ENCODE data around the gene MRPL11.
"Not testable (repeated sequence)": the region's sequence is repeated elsewhere in the genome, so short reads cannot be mapped to it uniquely, and the experiment has no call there.

MRPL11 gene

DNA sequence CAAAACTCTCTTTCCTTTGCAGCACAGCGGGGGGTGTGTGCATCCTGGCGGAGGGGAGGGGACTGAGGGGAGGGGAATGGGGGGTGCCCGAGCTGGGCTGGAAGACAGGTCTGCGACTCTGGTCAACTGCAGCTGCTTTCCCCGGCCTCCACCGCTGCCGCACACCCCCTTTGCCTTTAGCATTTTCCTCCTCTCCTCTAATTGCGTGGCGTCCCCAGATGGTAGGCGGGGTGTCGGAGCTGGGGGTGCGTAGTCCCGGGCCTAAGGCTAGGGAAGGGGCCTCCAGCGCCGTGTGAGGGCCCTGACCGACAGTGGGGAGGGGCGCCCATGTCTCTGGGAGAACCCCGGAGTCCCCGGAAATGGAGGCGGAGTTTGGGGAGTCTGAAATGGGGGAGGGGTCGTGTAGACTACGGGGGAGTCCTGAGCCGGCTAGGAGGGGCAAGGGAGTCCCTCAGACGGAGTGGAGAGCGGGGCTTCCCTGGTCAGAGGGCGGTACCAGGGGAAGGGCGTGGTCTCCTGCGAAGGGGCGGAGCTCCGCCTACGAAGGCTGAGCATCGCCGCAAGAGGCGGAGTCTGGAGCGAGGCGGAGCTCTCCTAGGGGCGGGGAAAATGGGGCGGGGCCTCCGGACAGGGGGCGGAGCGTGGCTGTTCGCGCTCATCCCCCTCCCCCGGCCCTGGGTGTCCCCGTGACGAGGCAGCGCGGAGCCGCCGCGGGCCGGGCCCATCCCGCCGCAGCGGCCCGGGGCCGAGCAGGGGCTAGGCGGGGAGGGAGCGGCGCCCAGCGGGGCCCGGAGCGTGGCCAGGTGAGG, 27.8 kb upstream of the MRPL11 start, which contains the start of gene PELI3:
Gene PELI3, plus strand, starts transcription at position 681 of the 809 bp plus-strand sequence. CDS start 1,224 bp downstream, outside the sequence.
- peak; percentile 92 for DNase-seq

DNA sequence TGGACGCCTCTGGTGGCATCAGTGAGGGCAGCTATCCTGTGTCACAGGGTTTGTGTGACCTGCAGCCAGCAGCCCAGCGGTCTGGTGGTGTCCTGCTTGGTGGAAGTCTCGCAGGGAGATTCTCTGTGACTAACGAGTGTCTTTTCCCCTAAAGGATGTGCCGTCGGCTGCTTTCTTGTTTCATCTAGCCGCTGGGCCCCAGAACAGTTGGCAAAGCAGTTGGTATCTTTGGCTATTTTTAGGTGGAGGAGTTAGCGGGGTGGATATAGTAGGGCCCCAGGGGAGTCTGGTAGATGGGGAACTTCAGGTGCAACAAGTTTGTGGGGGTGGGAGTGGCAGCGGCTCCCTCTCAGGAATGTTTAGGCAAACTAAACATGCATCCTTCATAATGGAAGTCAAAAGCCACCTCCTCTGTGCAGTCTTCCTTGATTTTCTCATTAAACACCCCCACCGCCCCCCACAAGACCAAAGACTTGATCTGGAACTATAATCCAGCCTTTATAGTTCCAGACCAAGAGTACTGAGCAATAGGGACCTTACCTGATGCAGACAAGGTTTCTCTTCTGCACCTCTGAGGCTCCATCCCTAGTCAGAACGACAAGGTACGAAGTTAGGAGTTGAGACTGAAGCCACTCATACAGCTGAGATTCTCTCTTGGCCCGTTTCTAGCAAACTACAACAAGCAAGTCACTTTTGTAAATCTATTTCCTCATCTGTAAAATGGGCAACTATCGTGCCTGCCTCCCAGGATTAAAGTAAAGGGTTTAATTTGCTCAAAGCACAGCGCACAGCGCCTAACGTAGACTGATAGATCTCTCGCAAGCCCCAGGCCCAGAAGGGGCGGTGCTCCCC, 27.0 kb upstream of the MRPL11 start:
- no peak for DNase-seq

DNA sequence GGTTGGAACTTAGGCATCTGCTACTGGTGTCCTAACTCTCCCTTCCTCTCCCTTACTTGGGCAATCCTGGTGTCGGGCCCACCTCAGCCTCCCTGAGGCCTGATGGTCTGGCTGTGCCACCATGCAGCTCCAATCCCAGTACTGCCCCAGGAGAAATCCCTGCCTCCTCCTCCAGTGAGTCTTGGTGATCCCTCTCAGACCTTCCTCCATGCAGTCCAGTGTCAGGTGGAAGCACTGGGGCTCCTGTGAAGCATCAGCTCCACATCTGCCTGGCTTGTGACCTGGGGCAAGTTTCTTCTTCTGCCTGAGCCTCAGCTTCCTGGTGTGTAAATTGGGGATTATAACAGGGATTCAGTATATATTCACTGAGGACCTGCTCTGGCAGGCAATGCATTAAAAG, 26.3 kb upstream of the MRPL11 start:
- DNase-seq: no peak

DNA sequence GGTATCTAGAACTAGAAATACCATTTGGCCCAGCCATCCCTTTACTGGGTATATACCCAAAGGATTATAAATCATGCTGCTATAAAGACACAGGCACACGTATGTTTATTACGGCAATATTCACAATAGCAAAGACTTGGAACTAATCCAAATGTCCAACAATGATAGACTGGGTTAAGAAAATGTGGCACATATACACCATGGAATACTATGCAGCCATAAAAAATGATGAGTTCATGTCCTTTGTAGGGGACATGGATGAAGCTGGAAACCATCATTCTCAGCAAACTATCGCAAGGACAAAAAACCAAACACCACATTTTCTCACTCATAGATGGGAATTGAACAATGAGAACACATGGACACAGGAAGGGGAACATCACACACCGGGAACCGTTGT, 25.5 kb upstream of the MRPL11 start:
- DNase-seq: not testable (repeated sequence)

DNA sequence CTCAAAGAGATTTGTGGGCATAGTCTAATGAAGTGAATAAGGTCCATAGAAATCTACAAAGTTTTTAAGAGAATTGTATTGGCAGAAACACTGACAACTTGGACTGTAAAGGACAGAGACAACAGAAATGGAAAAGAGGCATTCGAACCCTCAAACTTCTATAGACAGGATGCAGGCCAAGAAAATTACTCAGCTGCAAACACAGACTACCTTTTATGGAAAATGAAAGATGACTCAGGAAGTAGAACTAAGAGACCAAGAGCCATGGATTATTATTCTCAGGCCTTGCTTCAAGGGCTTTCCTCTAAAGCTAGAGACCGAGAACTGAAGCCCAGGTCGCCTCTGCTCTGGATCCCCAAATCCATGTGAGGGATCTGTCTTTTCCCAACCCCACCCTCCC, 24.3 kb upstream of the MRPL11 start:
- DNase-seq: no peak

DNA sequence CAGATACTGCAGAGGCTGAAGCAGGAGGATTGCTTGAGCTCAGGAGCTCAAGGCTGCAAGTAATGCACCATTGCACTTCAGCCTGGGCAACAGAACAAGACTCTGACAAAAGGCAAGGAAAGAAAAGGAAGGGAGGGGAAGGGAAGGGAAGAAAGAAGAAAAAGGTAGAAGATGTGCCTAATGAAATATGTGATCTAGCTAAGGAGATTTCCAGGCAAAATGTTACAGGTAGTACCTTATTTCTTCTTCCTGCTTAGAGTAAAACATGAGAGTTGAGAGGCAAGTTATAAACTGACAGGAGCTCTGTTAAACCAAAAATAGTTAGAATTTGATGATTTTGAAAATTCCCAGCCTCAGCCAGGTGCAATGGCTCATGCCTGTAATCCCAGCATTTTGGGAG, 23.4 kb upstream of the MRPL11 start:
- no peak for DNase-seq

DNA sequence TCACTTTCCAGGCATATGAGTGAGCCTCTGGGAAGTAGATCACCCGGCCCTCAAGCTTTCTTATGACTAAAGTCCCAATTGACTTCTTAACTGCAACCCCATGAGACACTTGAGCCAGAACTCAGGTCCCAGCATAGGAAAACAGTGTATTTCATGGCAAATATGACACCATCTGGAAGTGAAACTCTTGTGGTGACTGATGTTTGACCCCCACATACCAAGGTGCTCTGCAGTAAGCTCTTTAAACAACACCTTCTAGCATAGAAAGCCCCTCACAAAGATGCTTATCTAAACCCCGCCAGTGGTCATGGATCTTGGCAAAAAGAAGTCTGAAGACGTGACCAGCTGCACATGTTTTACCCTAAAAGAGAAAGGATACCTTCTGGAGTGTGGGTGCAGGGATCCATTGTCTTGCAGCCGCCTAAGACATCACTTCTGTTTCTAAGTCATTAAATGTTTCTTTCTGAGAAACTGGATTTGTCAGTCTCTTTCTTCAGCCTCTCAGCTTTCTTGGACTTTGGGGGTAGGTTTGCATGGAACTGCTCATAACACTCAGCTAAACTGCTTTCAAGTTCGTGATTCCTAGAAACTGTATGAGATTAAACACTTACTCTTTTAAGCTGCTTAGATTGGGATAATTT, 20.6 kb upstream of the MRPL11 start:
- DNase-seq: no peak

DNA sequence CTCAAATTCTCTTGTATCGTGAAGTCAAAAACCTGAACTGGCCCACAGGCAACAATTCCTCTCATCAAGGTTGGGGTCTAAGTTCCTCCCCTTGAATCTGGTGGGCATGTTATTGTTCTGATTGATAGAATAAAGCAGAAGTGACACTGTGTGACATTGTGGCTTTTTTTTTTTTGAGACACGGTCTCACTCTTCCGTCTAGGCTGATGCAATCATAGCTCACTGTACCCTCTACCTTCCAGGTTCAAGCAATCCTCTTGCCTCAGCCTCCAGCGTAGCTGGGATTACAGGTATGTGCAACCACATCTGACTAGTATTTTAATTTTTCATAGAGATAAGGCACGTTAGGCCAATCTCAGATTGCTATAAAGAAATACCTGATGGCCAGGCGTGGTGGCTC, 19.2 kb upstream of the MRPL11 start:
- no peak for DNase-seq

DNA sequence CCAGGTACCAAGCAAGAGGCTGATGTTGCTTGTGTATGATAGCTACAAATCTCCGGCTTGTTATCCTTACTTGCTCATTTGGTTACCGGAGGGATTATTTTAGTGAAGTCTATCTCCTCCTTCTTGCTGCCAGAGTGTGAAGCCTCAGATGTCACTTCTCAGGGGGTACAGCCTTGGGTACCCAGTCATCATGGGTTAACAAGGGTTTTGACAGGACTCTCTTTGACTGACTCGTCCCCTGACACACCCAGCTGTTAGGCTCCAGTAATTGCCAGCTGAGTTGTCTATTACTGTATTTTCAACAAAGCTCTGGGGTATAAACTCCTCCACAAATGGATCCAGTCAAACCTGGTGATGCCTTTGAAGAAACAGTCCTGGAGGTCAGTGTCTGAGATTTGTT, 16.2 kb upstream of the MRPL11 start:
- DNase-seq: no peak

DNA sequence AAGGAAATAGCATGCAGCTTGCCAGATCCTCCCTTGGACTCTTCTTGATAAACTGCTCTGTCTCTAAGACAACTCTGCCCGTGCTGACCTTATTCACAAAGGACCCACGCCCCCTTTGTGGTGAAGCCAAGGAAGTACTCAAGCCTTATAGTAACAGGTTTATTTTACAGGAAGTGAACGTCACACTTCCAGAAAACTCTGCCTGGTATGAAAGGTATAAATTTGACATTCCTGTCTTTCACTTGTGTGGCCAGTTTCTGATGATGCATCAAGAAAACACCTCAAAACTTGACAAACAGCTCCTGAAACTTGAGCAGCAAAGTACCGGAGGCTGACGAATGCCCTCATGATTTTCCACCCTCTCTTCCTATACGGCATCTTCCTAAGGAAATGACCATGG, 15.6 kb upstream of the MRPL11 start:
- DNase-seq: no peak

DNA sequence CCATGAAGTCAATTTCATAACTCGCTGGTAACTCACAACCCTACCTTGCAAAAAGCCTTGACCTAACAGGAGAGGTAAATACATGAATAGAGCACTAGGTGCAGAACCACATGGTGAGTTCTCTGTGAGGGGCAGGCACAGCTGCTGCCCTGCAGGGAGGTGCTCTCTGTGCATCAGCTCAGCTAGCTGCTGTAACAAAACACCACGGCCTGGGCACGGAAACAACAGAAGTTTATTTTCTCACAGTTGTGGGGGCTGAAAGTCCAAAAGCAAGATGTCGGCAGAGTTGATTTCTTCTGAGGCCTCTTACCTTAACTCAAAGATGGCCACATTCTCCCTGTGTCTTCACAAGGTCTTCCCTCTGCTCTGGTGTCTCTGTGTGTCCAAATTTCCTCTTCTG, 13.0 kb upstream of the MRPL11 start:
- no peak for DNase-seq

DNA sequence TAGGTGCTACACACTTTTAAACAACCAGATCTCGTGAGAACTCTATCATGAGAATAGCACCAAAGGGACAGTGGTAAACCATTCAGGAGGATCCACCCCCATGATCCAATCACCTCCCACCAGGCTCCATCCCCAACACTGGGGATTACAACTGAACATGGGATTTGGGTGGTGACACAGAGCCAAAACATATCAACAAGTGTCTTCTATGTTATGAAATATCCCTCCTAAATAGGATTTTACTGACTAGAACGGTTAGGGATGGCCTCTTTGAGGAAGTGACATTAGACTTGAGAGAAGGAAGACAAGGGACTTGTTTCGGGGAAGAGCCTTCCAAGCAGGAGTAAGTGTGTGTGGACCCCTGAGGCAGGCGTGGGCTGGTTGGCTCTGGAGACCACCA, 11.9 kb upstream of the MRPL11 start:
- no peak for DNase-seq

DNA sequence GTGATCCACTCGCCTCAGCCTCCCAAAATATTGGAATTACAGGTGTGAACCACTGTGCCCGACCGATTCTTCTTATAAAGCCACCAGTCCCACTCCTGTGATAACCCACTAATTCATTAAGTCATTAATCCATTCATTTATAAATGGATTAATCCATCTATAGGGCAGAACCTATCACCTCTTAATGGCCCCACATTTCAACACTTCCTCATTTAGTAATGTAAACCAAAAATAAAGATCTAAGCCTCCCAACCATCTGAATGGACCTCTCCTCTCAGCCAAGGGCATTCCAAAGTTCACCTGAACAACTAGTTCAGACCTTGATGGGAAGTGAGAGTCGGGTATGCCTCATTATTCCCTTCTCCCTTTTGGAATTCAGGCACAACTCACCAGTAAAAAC, 9.9 kb upstream of the MRPL11 start:
- no peak for DNase-seq

DNA sequence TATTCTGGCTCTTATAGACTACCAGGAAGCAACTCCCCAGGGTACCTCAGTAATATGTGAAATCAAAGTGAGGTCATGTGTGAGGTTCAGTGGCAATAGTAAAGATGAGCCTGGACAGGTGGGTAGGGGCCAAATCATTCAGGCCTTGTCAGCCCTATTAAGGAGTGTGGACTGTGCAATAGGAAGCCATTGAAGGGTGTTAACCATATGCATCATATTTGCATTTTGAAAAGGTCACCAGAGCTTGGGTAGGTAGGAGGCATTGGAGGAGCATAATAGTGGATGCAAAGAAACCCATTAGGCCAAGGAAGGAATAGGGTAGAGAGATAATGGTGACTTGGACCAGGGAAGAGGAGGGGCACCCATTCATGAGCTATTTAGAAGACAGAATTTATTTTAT, 8.4 kb upstream of the MRPL11 start:
- no peak for DNase-seq

DNA sequence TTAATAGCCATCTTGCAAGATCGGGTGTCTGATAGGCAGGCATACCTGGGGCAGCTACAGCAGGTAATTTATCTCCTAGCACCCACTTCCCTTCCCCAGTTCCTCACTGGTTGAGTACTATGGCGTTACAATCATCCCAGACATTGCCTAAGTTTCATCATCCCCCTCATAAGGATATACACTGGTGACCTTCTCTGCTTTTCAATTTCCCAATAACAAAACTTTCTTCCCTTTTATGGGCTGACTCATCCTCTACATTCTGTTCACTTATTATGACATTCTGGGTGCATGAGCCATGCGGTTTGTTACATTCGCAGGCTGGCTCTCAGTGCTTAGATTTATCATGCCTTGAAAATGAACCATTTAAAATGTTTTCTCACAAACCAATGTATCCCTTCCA, 5.0 kb upstream of the MRPL11 start:
- no peak for DNase-seq

DNA sequence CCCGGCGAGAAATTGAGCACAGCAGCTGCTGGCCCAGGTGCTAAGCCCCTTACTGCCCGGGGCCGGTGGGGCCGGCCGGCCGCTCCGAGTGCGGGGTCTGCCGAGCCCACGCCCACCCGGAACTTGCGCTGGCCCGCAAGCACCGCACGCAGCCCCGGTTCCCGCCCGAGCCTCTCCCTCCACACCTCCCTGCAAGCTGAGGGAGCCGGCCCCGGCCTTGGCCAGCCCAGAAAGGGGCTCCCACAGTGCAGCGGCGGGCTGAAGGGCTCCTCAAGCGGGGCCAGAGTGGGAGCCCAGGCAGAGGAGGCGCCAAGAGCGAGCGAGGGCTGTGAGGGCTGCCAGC, 2.3 kb upstream of the MRPL11 start:
- not testable (repeated sequence) for DNase-seq

DNA sequence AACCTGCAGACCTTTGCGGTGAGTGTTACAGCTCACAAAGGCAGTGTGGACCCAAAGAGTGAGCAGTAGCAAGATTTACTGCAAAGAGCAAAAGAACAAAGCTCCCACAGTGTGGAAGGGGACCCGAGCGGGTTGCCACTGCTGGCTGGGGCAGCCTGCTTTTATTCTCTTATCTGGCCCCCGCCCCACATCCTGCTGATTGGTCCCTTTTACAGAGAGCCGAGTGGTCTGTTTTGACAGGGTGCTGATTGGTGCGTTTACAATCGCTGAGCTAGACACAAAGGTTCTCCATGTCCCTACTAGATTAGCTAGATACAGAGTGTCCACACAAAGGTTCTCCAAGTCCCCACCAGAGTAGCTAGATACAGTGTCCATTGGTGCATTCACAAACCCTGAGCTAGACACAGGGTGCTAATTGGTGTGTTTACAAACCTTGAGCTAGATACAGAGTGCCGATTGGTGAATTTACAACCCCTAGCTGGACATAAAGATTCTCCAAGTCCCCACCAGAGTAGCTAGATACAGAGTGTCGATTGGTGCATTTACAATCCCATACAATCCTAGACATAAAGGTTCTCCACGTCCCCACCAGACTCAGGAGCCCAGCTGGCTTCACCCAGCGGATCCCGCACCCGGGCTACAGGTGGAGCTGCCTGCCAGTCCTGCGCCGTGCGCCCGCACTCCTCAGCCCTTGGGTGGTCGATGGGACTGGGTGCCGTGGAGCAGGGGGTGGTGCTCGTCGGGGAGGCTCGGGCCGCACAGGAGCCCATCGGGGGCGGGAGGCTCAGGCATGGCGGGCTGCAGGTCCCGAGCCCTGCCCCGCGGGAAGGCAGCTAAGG, 1.7 kb upstream of the MRPL11 start:
- not testable (repeated sequence) for DNase-seq

DNA sequence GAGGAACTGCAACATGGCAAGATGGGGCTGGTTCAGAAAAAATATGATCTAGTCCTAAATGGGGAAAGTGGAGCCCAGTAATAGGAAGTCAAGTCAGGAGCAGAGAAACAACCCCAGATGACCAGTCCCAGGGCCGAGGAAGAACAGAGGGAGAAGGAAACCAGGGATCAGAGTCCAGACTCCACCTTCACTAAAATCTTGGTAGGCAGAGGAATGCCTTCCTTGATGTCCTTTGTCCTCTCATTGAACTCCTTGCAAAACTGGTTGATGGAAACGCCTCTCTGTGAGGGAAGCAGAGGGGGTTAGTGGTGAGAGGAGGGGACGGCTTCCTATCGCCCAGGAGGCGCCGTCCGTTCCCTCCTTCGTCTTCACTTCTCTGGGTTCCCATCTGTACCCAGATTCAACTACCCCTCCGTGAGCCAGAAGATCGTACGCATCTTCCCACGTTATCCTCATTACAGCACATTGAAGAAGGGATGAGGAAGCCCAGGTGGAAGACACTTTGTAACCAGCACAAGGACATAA, 607 bp downstream of the MRPL11 start:
- DNase-seq: no peak

DNA sequence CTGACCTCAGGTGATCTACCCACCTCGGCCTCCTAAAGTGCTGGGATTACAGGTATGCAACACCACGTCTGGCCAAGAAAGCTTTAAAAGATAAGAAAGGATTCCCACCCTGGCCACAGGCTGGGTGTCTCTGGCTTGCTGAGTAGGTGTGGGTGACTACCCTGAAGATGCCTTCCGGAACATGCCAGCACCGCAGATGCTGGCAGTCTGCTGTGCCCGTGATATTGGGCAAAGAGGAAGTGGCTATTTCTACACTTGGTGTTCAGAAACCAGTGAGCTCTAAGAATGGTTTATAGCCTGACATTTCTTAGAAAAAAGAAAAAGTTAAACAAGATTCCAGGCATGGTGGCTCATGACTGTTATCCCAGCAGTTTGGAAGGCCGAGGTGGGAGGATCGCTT, 6.1 kb downstream of the MRPL11 start:
- DNase-seq: no peak

DNA sequence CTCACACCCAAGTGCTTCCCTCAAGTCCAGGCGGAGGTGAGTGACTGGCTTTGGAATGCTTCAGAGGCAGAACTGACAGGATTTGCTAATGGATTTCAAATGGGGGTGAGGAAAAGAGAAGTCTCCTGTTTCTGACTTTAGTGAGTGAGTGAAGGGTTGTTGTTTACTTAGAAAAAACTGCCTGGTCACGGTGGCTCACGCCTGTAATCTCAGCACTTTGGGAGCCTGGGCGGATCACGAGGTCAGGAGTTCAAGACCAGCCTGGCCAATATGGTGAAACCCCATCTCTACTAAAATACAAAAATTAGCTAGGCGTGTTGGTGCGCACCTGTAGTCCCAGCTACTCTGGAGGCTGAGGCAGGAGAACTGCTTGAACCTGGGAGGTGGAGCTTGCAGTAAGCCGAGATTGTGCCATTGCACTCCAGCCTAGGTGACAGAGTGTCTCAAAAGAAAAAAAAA, 6.7 kb downstream of the MRPL11 start:
- not testable (repeated sequence) for DNase-seq

DNA sequence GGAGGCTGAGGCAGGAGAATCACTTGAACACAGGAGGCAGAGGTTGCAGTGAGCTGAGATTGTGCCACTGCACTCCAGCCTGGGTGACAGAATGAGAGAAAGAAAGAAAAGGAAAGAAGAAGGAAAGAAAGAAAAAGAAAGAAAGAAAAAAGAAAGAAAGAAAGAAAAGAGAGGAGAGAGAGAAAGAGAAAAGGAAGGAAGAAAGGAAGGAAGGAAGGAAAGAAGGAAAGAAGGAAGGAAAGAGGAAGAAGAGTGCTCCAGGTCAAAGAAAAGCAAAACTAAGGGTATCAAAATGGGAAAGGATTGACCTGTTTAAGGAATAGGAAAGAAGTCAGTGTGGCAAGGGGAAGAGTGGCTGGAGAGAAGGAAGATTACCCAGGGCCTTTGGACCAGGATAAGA, 7.4 kb downstream of the MRPL11 start:
- DNase-seq: not testable (repeated sequence)

DNA sequence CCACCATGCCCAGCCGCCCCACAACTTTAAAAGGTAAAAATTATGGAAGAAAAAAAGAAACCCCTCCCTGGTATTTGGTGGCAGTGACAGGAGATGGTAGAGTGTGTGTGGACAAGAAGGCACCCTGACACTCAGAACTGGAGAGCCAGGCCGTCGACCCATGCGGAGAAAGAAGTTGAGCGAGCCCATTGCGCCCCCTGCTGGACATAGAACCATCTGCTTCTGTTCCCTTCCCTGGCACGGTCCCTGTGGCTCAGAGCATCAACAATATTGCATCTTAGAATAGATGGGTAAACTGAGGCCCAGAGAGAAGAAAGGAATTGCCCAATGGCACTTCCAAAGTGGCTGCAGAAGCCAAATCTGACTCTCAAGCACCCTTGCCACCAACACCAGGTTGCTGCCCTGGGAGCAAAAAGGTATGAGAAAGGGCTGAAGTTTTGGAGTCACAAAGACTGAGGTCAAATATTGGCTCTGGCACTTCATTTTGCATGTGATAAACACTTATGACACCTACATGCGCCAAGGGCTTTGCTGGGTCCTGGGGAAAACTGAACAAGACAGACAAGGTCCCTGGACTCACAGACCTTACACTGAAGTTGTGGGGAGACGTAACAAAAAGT, 8.6 kb downstream of the MRPL11 start:
- peak; percentile 60 for DNase-seq
